Fibroblast of villous mesenchyme (primary cell): ENCODE data around the gene MRPS17. TPM values are rescaled to one million over a fixed set of nuclear protein-coding genes. Genes with fewer than 3 reads are reported as not detected.

Experiments used
- DNase-seq: peaks from one replicate; pipeline ENCODE4 v3.0.0-alpha.2; 2010; ENCODE audit warnings: low read depth
- H3K4me3 ChIP-seq: 2 replicates; pipeline ENCODE4 v1.5.1; 2011; ENCODE audit warnings: low read depth, mild to moderate bottlenecking, low read length
- CTCF ChIP-seq: IDR thresholded peaks from 2 replicates; pipeline ENCODE4 v1.5.1; 2012; ENCODE audit warnings: low read depth, mild to moderate bottlenecking, low read length; ENCODE audit not compliant: insufficient read depth
- total RNA-seq: library from RNA; depleted of rRNA; stranded (reverse); fragments of >200 nt; gene quantifications from 2 replicates; pipeline ENCODE4 v1.2.3, GENCODE V29; 2012

Gene MRPS17
- total RNA-seq, 1 donor = 16.0 TPM

- no peak for DNase-seq
- no peak for TF ChIP-seq CTCF
- no peak overlapping the region for H3K4me3 ChIP-seq
Measured at GRCh38 chr7:55996856-55997500, 45.3 kb downstream of the MRPS17 start.

- no peak for DNase-seq
- H3K4me3 ChIP-seq = no peak overlapping the region
- no peak for TF ChIP-seq CTCF
Measured at GRCh38 chr7:56003749-56004148, 52.1 kb downstream of the MRPS17 start.

Other genes starting within 250 kb of the MRPS17 start
- gene SEPTIN14, start 89.1 kb upstream of the MRPS17 start, total RNA-seq = not detected in 2 replicates
- 1.3 and 3.5 TPM in 2 replicates for gene ZNF713, start 64.4 kb upstream of the MRPS17 start, total RNA-seq
- 39.7 and 53.1 TPM in 2 replicates for gene NIPSNAP2, start 12.7 kb downstream of the MRPS17 start, total RNA-seq
- 106 and 125 TPM in 2 replicates for gene PSPH, start 99.6 kb downstream of the MRPS17 start, total RNA-seq
- gene CCT6A, start 99.9 kb downstream of the MRPS17 start, total RNA-seq = 148 and 187 TPM in 2 replicates
- 167 and 209 TPM in 2 replicates for gene SUMF2, start 112.4 kb downstream of the MRPS17 start, total RNA-seq
- 0.43 and 0.64 TPM in 2 replicates for gene PHKG1, start 141.1 kb downstream of the MRPS17 start, total RNA-seq
- gene CHCHD2, start 154.6 kb downstream of the MRPS17 start, total RNA-seq = 200 and 256 TPM in 2 replicates
- gene NUPR2, start 164.5 kb downstream of the MRPS17 start, total RNA-seq = not detected in 2 replicates